WI38 (cell line): ENCODE measurements around the gene ZMYM2.
"Not testable (repeated sequence)": the region's sequence is repeated elsewhere in the genome, so short reads cannot be mapped to it uniquely, and the experiment has no call there.

Experiments used
- H3K4me3 ChIP-seq: 2 replicates; pipeline ENCODE4 v1.5.1; 2011; ENCODE audit warnings: low read depth, mild to moderate bottlenecking, control low read depth, low read length
- TF ChIP-seq, protein P1 (sequence below): IDR thresholded peaks from 2 replicates; pipeline ENCODE4 v1.5.1; 2012; ENCODE audit warnings: low read depth, mild to moderate bottlenecking, control low read depth, low read length

ZMYM2 gene

GRCh38 chr13:19961924-19962323 lies 3.4 kb downstream of the ZMYM2 start:
- TF ChIP-seq, protein P1, sequence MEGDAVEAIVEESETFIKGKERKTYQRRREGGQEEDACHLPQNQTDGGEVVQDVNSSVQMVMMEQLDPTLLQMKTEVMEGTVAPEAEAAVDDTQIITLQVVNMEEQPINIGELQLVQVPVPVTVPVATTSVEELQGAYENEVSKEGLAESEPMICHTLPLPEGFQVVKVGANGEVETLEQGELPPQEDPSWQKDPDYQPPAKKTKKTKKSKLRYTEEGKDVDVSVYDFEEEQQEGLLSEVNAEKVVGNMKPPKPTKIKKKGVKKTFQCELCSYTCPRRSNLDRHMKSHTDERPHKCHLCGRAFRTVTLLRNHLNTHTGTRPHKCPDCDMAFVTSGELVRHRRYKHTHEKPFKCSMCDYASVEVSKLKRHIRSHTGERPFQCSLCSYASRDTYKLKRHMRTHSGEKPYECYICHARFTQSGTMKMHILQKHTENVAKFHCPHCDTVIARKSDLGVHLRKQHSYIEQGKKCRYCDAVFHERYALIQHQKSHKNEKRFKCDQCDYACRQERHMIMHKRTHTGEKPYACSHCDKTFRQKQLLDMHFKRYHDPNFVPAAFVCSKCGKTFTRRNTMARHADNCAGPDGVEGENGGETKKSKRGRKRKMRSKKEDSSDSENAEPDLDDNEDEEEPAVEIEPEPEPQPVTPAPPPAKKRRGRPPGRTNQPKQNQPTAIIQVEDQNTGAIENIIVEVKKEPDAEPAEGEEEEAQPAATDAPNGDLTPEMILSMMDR: no peak
- H3K4me3 ChIP-seq: no peak overlapping the region

GRCh38 chr13:19962894-19963293 lies 4.4 kb downstream of the ZMYM2 start:
- H3K4me3 ChIP-seq: no peak overlapping the region
- TF ChIP-seq, protein P1: no peak

DNA sequence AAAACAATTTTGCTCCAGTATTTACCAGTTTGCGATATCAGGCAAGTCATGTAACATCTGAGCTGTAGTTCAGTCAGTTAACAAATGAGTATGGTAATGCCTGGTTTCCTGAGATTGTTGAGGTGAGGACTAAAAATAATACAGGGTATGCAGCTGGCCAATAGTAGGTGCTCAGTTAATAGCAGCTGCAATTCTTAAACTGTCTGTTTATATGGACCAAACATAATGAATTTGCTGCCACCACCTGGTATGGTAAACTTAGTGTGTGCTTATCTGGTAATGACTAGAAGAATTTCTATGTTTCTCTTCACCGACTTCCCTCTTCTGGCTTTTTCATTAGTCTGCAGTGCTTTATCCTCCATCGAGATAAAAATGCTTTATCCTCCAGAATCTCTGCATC lies 9.1 kb downstream of the ZMYM2 start:
- TF ChIP-seq, protein P1: no peak
- H3K4me3 ChIP-seq: no peak overlapping the region

DNA sequence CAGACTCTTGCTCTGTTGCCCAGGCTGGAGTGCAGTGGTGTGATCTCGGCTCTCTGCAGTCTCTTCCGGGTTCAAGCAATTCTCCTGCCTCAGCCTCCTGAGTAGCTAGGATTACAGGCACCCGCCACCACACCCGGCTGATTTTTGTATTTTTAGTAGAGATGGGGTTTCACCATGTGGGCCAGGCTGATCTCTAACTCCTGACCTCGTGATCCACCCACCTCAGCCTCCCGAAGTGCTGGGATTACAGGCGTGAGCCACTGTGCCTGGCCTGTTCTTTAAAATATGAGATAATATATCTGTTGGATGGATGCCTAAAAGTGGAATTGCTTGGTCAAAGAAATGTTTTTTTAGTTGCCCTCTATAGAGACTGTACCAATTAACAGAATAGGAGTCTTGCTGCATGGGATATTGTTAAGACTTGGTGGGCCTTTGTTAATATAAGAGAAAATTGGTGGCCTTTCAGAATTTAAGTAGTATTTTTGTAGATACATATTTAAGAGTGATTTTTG lies 16.0 kb downstream of the ZMYM2 start:
- not testable (repeated sequence) for H3K4me3 ChIP-seq

DNA sequence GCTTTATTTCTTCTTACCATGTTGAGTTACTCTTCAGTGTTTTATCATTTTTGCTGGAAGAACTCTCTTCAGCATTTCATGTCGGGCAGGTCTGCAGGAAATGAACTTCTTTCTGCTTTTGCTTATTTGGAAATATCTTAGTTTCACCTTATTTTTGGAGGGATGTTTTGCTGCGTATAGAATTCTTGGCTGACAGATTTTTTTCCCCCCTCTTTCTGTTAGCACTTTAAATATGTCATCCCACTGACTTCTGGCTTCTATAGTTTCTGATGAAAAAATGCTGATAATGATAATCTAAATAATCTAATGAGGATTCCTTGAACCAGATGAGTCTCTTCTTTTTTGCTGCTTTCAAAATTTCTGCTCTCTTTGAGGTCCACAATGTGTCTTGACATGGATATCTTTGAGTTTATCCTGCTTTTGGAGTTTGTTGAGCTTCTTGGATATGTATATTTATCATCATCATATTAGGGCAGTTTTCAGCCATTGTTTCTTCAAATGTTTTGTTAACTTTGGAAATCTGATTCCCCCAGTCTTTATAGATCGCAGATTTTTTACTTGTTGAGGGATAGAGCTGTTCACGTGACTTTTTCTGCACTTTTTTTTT lies 20.4 kb downstream of the ZMYM2 start:
- no peak overlapping the region for H3K4me3 ChIP-seq
- TF ChIP-seq, protein P1: no peak

GRCh38 chr13:19981685-19982238 lies 23.2 kb downstream of the ZMYM2 start:
- TF ChIP-seq, protein P1: no peak
- no peak overlapping the region for H3K4me3 ChIP-seq

DNA sequence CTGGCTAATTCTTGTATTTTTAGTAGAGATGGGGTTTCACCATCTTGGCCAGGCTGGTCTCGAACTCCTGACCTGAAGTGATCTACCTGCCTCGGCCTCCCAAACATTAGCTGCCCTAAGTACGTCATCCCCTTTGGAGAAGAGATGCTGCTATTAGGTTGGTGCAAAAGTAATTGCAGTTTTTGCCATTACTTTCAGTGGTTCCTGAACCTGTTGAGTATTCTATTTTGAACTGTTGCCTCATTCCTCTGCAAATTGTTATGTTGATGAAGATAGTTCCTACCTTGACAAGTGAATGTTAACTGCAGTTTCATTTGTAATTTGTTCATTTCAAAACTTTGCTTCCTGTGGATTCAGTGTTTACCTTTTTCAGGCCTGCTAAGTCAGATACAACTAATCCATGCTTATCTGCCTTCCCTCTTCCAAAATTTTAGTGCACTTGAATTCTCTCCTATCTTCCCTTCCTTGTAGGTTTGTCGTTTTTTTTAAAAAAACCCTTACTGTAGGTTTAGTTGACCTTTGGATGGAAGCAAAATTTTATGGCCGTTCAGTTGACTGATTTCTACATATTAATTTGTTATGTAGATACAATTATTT lies 24.0 kb downstream of the ZMYM2 start:
- H3K4me3 ChIP-seq: no peak overlapping the region
- TF ChIP-seq, protein P1: no peak
